Limb (tissue), 2 donors: Measurements from ENCODE around the gene LIME1.

Experiments
- DNase-seq, 2 donors: peaks; one replicate each; pipeline ENCODE4 v3.0.0-alpha.2; 2016; ENCODE audit errors: extremely low spot score in 2 of 2

LIME1 gene

GRCh38 chr20:63749597-63750508 lies 13.4 kb downstream of the LIME1 start:
- no peak for DNase-seq

DNA sequence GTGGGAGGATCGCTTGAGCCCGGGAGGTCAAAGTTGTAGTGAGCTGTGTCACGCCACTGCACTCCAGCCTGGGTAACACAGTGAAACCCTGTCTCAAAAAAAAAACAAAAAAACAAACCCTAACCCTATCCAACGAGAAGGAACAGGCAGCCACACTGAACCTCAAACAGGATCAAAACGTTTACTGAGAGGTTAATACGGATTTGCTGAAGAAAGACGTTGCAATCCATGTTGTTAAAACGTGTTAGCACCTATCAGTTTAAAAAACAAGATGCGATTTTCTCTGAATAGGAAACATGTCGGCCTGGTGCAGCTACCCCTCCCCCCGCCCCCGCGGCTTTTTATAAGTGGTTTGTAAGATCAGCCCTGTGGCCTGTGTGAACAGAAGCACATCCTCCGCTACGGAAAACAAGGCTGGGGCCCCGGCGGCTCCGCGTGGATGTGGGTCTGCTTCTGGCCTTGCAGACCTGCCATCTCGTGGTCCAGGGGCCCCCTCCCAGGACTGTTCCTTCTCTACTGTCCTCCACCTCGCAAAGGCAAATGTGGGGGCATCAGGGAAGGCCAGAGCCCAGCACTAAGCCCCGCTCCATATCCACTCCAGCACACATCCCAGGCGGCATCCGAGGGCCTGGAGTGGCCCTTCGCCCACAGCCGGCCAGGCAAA lies 14.5 kb downstream of the LIME1 start:
- peak in 1 of 2 donors; percentile 29 for DNase-seq

DNA sequence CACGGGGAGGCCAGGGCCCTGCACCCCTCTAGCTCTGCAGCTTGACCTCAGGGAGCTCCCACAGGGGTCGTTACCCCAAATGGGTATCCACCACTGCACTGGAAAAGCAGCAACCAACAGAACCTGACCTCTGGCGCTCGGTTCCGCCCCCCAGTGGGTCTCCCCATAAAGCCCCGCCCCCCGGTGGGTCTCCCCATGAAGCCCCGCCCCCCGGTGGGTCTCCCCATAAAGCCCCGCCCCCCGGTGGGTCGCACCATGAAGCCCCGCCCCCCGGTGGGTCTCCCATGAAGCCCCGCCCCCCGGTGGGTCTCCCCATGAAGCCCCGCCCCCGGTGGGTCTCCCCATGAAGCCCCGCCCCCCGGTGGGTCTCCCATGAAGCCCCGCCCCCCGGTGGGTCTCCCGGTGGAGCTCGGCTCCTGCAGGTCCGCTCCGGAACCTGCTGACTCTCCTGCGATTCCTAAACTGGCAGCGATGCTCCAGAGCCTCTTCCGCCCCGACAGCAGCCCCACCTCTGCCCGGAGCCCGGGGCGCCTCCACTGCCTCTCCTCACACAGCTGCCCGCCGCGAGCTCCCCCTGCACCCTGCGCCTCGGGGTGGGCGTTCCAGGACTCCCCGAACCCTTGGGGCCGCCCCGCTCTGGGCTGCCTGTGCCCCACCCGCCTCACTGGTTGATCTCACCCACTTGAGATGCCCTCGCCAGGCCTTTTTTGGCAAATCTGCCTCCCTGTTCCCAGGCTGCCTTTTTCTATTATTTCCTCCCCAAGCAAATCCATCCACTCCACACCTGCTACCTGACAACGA lies 15.2 kb downstream of the LIME1 start:
- peak in 1 of 2 donors; percentile 35 for DNase-seq

- DNase-seq: peak in 1 of 2 donors; percentile 20
Measured at GRCh38 chr20:63752411-63753101, 16.1 kb downstream of the LIME1 start.

DNA sequence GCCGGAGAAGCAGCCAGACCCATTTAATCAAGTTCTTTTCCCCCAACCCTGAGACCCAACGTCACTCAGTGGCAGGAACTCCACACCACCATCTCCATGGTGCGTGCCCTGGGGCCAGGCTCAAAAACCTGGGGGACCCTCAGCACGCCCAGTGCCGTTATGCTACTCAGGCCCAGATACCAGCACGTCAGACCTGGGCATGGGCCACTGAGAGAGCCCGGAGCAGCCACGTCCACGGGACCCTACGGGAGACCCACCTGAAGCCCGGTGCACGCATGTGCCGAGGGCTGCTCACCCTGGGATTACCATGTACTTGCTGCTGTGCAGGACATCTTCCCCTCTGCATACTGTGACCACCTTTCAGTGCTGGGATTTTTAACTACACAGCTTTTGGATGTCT lies 16.9 kb downstream of the LIME1 start:
- no peak for DNase-seq

- peak in 1 of 2 donors; percentile 21 for DNase-seq
Measured at GRCh38 chr20:63754008-63754407, 17.5 kb downstream of the LIME1 start.

DNA sequence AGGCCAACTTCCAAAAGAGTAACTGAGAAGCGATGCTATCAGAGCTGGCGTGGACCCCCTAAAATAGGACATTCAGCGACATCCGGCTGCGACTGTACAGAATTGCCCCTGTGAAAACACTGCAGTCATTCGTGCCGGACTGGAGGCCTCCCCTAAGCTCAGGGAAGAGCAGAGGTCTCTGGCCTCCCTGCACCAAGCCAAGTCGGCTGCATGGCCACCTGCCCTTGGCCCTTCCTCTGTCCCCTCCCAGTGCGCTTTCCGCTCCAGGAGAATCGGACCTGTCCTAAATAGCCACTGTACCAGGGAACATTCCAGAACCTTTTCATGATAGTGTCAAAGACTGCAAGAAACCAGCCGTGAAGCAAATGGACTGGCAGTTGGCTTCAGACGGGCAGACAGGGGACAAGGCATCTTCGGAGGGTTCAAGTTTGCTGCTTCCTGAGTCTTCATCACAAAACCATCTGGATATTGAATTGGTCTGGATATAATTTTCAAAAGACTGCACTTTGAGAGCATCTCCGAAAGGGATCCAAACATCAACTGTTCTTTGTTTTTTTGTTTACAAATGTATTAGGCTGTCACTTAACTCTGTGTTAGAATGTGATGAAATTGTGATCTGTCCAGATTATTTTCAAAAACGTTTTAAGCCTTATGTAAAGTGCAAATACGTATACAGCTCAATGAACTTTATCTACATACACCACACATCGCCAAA lies 19.6 kb downstream of the LIME1 start:
- DNase-seq: no peak

- no peak for DNase-seq
Measured at GRCh38 chr20:63756648-63756991, 20.2 kb downstream of the LIME1 start.

- no peak for DNase-seq
Measured at GRCh38 chr20:63758152-63758551, 21.7 kb downstream of the LIME1 start.

DNA sequence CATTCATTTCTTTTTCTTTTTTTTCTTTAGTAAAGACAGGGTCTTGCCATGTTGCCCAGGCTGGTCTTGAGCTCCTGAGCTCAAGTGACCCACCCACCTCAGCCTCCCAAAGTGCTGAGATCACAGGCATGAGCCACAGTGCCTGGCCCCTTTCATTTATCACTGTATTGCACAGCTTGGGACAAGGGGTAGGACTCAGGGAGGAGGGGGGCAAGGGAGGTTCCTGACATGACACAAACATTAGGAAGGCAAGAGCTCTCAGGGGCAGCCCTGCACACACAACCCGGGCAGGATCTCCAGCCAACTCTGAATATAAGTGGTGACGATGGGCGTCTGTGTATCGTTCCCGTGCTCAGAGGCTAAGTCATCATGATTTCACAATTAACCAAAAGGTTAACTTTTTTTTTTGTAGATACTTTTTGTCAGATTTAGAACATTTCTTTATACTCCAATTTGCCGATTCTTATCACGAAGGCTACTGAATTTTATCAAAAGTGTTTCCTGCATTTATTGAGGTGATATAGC lies 23.0 kb downstream of the LIME1 start:
- DNase-seq: no peak

- DNase-seq: no peak
Measured at GRCh38 chr20:63765082-63765873, 28.8 kb downstream of the LIME1 start.

DNA sequence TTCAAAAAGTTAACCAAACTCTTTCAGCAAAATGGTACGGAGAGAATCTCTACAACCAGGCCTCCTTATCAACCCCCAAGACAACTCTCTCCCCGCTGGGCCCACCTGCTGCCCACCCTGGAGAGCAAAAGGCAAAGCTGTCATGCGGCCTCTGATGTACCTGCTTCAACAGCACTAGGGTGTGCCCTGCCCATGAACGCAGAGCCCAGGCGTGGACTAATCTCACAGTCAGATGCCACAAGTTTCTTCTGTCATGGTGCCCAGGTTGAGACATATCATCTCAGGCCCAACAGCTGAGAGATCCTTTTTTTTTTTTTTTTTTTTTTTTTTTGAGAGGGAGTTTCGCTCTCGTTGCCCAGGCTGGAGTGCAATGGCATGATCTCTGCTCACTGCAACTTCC lies 29.4 kb downstream of the LIME1 start:
- DNase-seq: no peak

- DNase-seq: no peak
Measured at GRCh38 chr20:63766695-63767426, 30.4 kb downstream of the LIME1 start.

DNA sequence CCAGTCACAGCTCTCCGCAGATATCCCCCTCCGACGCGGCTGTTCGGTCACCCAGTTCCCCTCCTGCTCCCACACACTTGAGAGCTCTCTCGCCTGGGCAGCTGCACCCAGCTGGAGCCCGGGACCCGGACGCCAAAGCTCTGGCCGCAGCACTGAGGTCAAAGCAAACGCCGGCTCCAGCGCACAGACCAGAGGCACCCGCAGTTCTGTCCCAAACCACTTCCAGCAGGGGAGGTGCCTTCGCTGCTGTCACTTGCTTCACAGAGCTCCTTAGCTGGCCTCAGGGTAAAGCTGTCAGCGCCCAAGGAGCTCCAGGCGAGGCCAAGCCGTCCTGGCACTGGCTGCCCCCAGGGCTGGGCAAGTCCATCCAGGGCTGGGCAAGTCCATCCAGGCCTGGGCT lies 31.0 kb downstream of the LIME1 start:
- no peak for DNase-seq

GRCh38 chr20:63767886-63768285 lies 31.4 kb downstream of the LIME1 start:
- no peak for DNase-seq

DNA sequence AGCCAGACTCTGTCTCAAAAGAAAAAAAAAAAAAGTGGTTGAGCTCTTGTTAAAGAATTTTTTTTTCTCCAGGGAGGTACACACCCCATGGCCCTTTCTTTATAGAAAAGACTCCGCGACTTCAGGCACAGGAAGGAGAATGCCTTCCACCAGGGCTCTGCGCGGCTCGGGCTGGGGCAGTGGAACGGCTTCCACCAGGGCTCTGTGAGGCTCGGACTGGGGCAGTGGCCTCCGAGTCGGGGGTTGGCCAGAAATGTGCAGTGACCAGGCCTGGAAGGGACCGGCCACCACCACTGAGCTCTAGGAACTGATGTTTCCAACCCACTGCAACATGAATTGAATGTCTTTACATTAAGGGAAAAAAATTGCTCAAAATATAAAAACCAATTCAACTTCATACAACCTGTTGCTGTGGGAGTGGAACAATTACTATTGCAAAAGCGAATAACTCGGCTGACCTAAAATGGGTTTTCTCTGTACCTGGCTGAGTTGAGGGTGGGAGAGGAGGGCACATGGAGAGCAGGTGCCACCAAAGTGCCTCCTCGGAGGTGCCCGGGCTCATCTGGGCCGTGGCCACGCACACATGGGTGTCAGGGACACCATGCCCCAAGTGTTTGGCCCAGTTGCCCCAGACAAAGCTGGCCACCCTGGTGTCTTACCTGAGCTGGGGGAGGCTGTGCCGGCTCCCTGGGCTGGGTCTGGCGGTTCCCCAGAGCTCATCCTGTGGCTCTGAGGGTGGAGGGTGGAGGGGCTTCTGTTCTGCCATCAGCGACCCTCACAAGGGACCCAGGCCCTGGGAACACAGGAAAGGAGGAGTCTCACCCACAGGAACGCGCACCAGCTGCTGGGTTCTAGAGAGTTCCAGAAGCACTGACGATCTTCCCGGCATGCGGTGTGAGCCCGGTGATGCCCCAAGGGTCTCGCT lies 32.4 kb downstream of the LIME1 start:
- no peak for DNase-seq

- no peak for DNase-seq
Measured at GRCh38 chr20:63769891-63770474, 33.5 kb downstream of the LIME1 start.
